Endothelial cell of umbilical vein (primary cell): ENCODE results near the gene TULP1. TPM values are rescaled to one million over a fixed set of nuclear protein-coding genes. Genes with fewer than 3 reads are reported as not detected.

Experiments used
- BruUV-seq: library from RNA; stranded (reverse); fragments of 400-500 nt; replicated peaks from 2 replicates; lab custom pipeline; 2021; lab: Mats Ljungman, UMichigan
- CTCF ChIA-PET: fragments of 300-600, 350-600 bp; sonication (Branson Sonifier 250); formaldehyde crosslinking; loops from one replicate; lab custom pipeline; 2021; ENCODE audit warnings: antibody characterized with exemption, inconsistent platforms; lab: Charles Lee
- POLR2A ChIA-PET: fragments of 300-600, 350-600 bp; sonication (Branson Sonifier 250); formaldehyde crosslinking; loops from one replicate; lab custom pipeline; 2021; ENCODE audit warnings: antibody characterized with exemption, inconsistent platforms; lab: Charles Lee
- DNase-seq: peaks from one replicate; pipeline ENCODE4 v3.0.0-alpha.2; 2011; ENCODE audit warnings: low read depth, low spot score
- FAIRE-seq: peaks from 2 replicates; lab custom pipeline; 2011; peaks lifted over from hg19 to GRCh38; lab: Jason Lieb, UNC
- H2AFZ ChIP-seq: 2 replicates; pipeline ENCODE4 v1.6.0; 2012; ENCODE audit warnings: low read depth, low read length, control low read depth, inconsistent platforms
- H3K27ac ChIP-seq: 2 replicates; pipeline ENCODE4 v1.5.1; 2011; ENCODE audit warnings: low read depth, mild to moderate bottlenecking, control low read depth, low read length, moderate library complexity; ENCODE audit not compliant: insufficient read depth
- H3K27me3 ChIP-seq, 2 experiments: 2 replicates each; pipeline versions ENCODE4 v1.6.0 to v1.6.1; 2011; ENCODE audit warnings: low read length in 2 of 2, mixed read lengths in 1 of 2; ENCODE audit not compliant: control insufficient read depth in 2 of 2, insufficient read depth in 2 of 2
- H3K36me3 ChIP-seq, 2 experiments: 2 replicates in 1 of 2; 3 replicates in 1 of 2; pipeline ENCODE4 v1.5.1; 2011; ENCODE audit warnings: low read length in 2 of 2, mild to moderate bottlenecking in 1 of 2, moderate library complexity in 1 of 2; ENCODE audit not compliant: control insufficient read depth in 2 of 2, insufficient read depth in 2 of 2; ENCODE audit errors: extremely low read depth in 1 of 2
- H3K4me1 ChIP-seq: 3 replicates; pipeline ENCODE4 v1.5.1; 2011; ENCODE audit warnings: mild to moderate bottlenecking, low read length; ENCODE audit not compliant: control insufficient read depth, insufficient read depth; ENCODE audit errors: extremely low read depth
- H3K4me2 ChIP-seq: 2 replicates; pipeline ENCODE4 v1.6.1; 2011; ENCODE audit warnings: low read length, control low read depth, mixed read lengths; ENCODE audit not compliant: insufficient read depth
- H3K4me3 ChIP-seq, 3 experiments: fragments of 200-600 bp in 1 of 3; sonication (generic), shearing (Covaris generic) in 1 of 3; replicated peaks in 1 of 3; 2 replicates each; pipeline ENCODE4 v1.5.1; 2011 to 2016; ENCODE audit warnings: control low read depth in 3 of 3, low read length in 3 of 3, mild to moderate bottlenecking in 2 of 3, inconsistent platforms in 1 of 3, low read depth in 1 of 3, moderate library complexity in 1 of 3; ENCODE audit not compliant: insufficient read depth in 1 of 3
- H3K79me2 ChIP-seq: 2 replicates; pipeline ENCODE4 v1.6.0; 2012; ENCODE audit warnings: low read length, inconsistent platforms; ENCODE audit not compliant: control insufficient read depth, insufficient read depth
- H3K9ac ChIP-seq: replicated peaks from 2 replicates; pipeline ENCODE3; 2011; ENCODE audit warnings: low read length, control low read depth; ENCODE audit not compliant: insufficient read depth; ENCODE audit errors: extremely low read depth
- H3K9me1 ChIP-seq: replicated peaks from 3 replicates; pipeline ENCODE4 v1.6.0; 2011; ENCODE audit warnings: mild to moderate bottlenecking, low read length; ENCODE audit not compliant: control insufficient read depth, insufficient read depth; ENCODE audit errors: extremely low read depth
- H3K9me3 ChIP-seq: replicated peaks from 2 replicates; pipeline ENCODE4 v1.5.1; 2012; ENCODE audit warnings: low read length, inconsistent platforms; ENCODE audit not compliant: control insufficient read depth, insufficient read depth
- H4K20me1 ChIP-seq: replicated peaks from 2 replicates; pipeline ENCODE3; 2011; ENCODE audit warnings: mild to moderate bottlenecking, low read length; ENCODE audit not compliant: control insufficient read depth, insufficient read depth; ENCODE audit errors: extremely low read depth
- EZH2 ChIP-seq: IDR thresholded peaks from 2 replicates; pipeline ENCODE4 v1.6.1; 2012; ENCODE audit warnings: borderline replicate concordance, low read depth, mild to moderate bottlenecking, moderate library complexity, low read length, inconsistent platforms; ENCODE audit not compliant: severe bottlenecking
- dilution Hi-C: fragments of 300-500 bp; cut with MboI; formaldehyde crosslinking; loops from one replicate; pipeline ENCODE4 v1.15.0; 2019; ENCODE audit warnings: low sequenced_read_pairs; ENCODE audit not compliant: extremely low pct_ligation_motif_present
- intact Hi-C: fragments of 100-400 bp; cut with micrococcal nuclease; formaldehyde crosslinking; loops from one replicate; pipeline ENCODE4 v1.10.0; 2022
- polyA plus RNA-seq, 4 experiments: library from polyadenylated mRNA; depleted of rRNA in 3 of 4; stranded (reverse) in 3 of 4; unstranded in 1 of 4; fragments of >200 nt; gene quantifications; 2 replicates each; pipeline versions ENCODE4 v1.2.1 to v1.2.3, GENCODE V29; 2011 to 2012; ENCODE audit warnings: missing spikeins in 1 of 4
- total RNA-seq: library from RNA; stranded (reverse); gene quantifications from 2 replicates; pipeline ENCODE4 v1.2.3, GENCODE V29; 2021
- TF ChIP-seq, protein P1 (sequence below), 2 donors: IDR thresholded peaks; 1 replicate in 1 of 2; 2 replicates in 1 of 2; pipeline ENCODE4 v1.5.1; 2011; ENCODE audit warnings: low read length in 2 of 2, mild to moderate bottlenecking in 2 of 2, moderate library complexity in 2 of 2, control low read depth in 1 of 2, inconsistent platforms in 1 of 2, low read depth in 1 of 2; ENCODE audit not compliant: insufficient read depth in 1 of 2; ENCODE audit errors: extremely low read depth in 1 of 2

TULP1 gene
- total and polyA plus RNA-seq, 2 donors (not counting 3 experiments of a cell fraction or from before 2014, with no cell fraction given), result not detected

DNA sequence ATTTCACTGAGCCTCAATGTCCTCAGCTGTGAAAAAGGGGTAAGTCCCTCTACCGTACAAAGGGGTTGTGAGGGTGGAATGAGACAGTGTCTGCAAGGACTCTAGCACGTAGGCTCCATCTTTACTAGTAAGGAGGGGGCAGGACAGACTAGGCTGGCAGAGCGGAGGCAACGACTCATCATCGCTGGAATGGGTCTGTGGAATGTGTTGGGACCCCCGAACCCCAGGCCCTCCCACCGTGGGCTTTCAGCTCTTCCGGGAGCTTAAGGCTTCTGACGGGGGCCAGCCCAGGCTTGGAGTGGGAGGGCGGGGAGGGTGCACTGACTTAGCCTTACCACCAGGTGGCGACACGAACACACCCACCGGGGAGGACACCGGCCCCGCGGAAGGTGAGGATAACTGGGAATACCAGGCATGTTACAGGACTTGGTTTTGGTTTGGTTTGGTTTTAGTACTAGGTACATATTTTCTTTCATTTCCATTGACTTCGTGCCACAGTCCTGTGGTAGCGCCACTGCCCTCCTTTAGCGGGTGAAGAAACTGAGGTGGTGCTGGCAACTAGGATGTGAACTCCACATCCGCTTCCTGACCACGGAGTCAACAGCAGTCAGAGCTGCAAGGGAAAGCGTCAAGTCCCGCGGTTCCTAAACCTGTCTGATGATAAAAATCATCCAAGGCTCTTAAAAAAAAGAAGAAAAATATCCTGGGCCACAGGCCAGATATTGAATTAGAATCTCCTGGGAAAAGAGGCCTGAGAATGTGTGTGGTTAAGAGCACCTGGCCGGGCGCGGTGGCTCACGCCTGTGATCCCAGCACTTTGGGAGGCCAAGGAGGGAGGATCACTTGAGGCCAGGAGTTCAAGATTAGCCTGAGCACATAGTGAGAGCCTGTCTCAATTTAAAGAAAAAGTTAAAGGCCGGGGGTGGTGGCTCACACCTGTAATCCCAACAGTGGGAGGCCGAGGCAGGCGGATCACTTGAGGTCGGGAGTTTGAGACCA lies 10.3 kb upstream of the TULP1 start:
- H3K27ac ChIP-seq, result no peak overlapping the region
- H3K9ac ChIP-seq, result no peak overlapping the region
- H4K20me1 ChIP-seq, result no peaks in the 10 kb centered on the region
- TF ChIP-seq, protein P1, sequence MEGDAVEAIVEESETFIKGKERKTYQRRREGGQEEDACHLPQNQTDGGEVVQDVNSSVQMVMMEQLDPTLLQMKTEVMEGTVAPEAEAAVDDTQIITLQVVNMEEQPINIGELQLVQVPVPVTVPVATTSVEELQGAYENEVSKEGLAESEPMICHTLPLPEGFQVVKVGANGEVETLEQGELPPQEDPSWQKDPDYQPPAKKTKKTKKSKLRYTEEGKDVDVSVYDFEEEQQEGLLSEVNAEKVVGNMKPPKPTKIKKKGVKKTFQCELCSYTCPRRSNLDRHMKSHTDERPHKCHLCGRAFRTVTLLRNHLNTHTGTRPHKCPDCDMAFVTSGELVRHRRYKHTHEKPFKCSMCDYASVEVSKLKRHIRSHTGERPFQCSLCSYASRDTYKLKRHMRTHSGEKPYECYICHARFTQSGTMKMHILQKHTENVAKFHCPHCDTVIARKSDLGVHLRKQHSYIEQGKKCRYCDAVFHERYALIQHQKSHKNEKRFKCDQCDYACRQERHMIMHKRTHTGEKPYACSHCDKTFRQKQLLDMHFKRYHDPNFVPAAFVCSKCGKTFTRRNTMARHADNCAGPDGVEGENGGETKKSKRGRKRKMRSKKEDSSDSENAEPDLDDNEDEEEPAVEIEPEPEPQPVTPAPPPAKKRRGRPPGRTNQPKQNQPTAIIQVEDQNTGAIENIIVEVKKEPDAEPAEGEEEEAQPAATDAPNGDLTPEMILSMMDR (IDR thresholded peaks at IDR 0.05; ENCODE audit: extremely low read depth in 1 of 2, insufficient read depth in 1 of 2, low read depth in 1 of 2, low read length in 2 of 2), result peak; percentile 80 to 93
- TF ChIP-seq EZH2, result no peak
- POLR2A ChIA-PET, result interaction anchor here (0.5 to 0.6 kb wide), 4 partner anchors 50 to 343 kb away, joined by 3 to 5 read pairs (median 4); no protein-coding TSS in a partner anchor
- no TSS peak for BruUV-seq
- peak; percentile 72 for DNase-seq
- H3K4me2 ChIP-seq, result peak overlapping the region; percentile 57
- no peaks in the 10 kb centered on the region for H3K9me1 ChIP-seq
- FAIRE-seq, result peak; percentile 83
- H3K4me3 ChIP-seq, result peak overlapping the region in 2 of 3 experiments; percentile 33 to 46
- intact Hi-C loops, result loop anchor here (1.0 to 10.0 kb wide), 5 partner anchors 29 to 214 kb away; partner anchors contain the start of gene ARMC12
- no peaks in the 10 kb centered on the region for H3K9me3 ChIP-seq
- no peaks in the 10 kb centered on the region for H3K79me2 ChIP-seq
- H3K27me3 ChIP-seq, result no peaks in the 10 kb centered on the region
- no peaks in the 10 kb centered on the region for H3K36me3 ChIP-seq
- dilution Hi-C loops, result no loop called here
- CTCF ChIA-PET, result interaction anchor here (0.5 to 11.7 kb wide), 70 partner anchors 8 to 912 kb away, joined by 3 to 252 read pairs (median 4); partner anchors contain the start of gene ARMC12
- no peaks in the 10 kb centered on the region for H3K4me1 ChIP-seq
- peak overlapping the region; percentile 66 for H2AFZ ChIP-seq
